B cell (primary cell): ENCODE results near the gene DYNLT4. TPM values are rescaled to one million over a fixed set of nuclear protein-coding genes. Genes with fewer than 3 reads are reported as not detected.

ENCODE experiments used
- ATAC-seq: fragments of 200-7000 bp; cut with Tn5 transposase; one replicate; pipeline ENCODE4 v1.10.0; 2021; ENCODE audit warnings: low read depth, mild to moderate bottlenecking, moderate number of reproducible peaks, moderate library complexity
- CTCF ChIA-PET: fragments of 350-600 bp; sonication (Branson Sonifier 250); formaldehyde crosslinking; loops from one replicate; lab custom pipeline; 2021; ENCODE audit warnings: antibody characterized with exemption, inconsistent platforms; lab: Charles Lee
- POLR2A ChIA-PET: fragments of 350-600 bp; sonication (Branson Sonifier 250); formaldehyde crosslinking; loops from one replicate; lab custom pipeline; 2021; ENCODE audit warnings: antibody characterized with exemption; lab: Charles Lee
- DNase-seq: peaks from one replicate; pipeline ENCODE4 v3.0.0; 2013
- H2AFZ ChIP-seq: 2 replicates; pipeline ENCODE4 v1.6.1; 2012; ENCODE audit warnings: mild to moderate bottlenecking, low read depth, low read length; ENCODE audit not compliant: insufficient read depth, poor library complexity, severe bottlenecking
- H3K27ac ChIP-seq, 2 donors: 1 replicate in 1 of 2; 2 replicates in 1 of 2; pipeline ENCODE4 v1.5.1; 2012 to 2013; ENCODE audit warnings: low read length in 2 of 2, mild to moderate bottlenecking in 2 of 2, moderate library complexity in 1 of 2
- H3K27me3 ChIP-seq, 4 experiments: fragments of 200-600 bp in 1 of 4; sonication (generic) in 1 of 4; replicated peaks in 1 of 4; 1 replicate in 2 of 4; 2 replicates in 2 of 4; pipeline versions ENCODE4 v1.6.1 to v1.7.0; 2013 to 2016; ENCODE audit warnings: low read length in 3 of 4, mild to moderate bottlenecking in 2 of 4, mixed read lengths in 1 of 4, moderate library complexity in 1 of 4; ENCODE audit not compliant: insufficient read depth in 4 of 4, control insufficient read depth in 3 of 4; ENCODE audit errors: control extremely low read depth in 1 of 4
- H3K36me3 ChIP-seq, 2 experiments: replicated peaks in 1 of 2; 1 replicate in 1 of 2; 2 replicates in 1 of 2; pipeline versions ENCODE4 v1.6.1 to v1.7.1; 2013; ENCODE audit warnings: low read length in 1 of 2; ENCODE audit not compliant: insufficient read depth in 2 of 2, control insufficient read depth in 1 of 2; ENCODE audit errors: control extremely low read depth in 1 of 2, extremely low read depth in 1 of 2
- H3K4me1 ChIP-seq, 2 donors: fragments of 200-600 bp in 1 of 2; sonication (generic) in 1 of 2; 1 replicate in 1 of 2; 2 replicates in 1 of 2; pipeline versions ENCODE4 v1.5.1 to v1.6.1; 2013 to 2017; ENCODE audit warnings: low read length in 2 of 2; ENCODE audit not compliant: control insufficient read depth in 2 of 2, insufficient read depth in 2 of 2
- H3K4me2 ChIP-seq: replicated peaks from 2 replicates; pipeline ENCODE3; 2012; ENCODE audit warnings: mild to moderate bottlenecking, low read depth, low read length; ENCODE audit not compliant: poor library complexity, severe bottlenecking
- H3K4me3 ChIP-seq, 5 experiments: fragments of 200-600 bp in 1 of 5; sonication (generic) in 1 of 5; 1 replicate in 3 of 5; 2 replicates in 2 of 5; pipeline versions ENCODE4 v1.5.1 to v1.7.0; 2011 to 2016; ENCODE audit warnings: low read length in 4 of 5, mild to moderate bottlenecking in 4 of 5, low read depth in 2 of 5, control low read depth in 1 of 5, moderate library complexity in 1 of 5; ENCODE audit not compliant: insufficient read depth in 1 of 5; ENCODE audit errors: control extremely low read depth in 1 of 5, extremely low read depth in 1 of 5
- H3K79me2 ChIP-seq: fragments of 200-600 bp; sonication (generic); one replicate; pipeline ENCODE4 v1.6.0; 2016; ENCODE audit warnings: low read length; ENCODE audit not compliant: control insufficient read depth, insufficient read depth
- H3K9ac ChIP-seq: fragments of 200-600 bp; sonication (generic); 2 replicates; pipeline ENCODE4 v1.6.1; 2017; ENCODE audit warnings: mild to moderate bottlenecking, low read length, moderate library complexity
- H3K9me3 ChIP-seq, 3 donors: one replicate each; pipeline versions ENCODE4 v1.6.1 to v1.7.1; 2013; ENCODE audit warnings: low read length in 2 of 3; ENCODE audit not compliant: control insufficient read depth in 2 of 3, insufficient read depth in 1 of 3; ENCODE audit errors: control extremely low read depth in 1 of 3
- H4K20me1 ChIP-seq: 2 replicates; pipeline ENCODE4 v1.6.0; 2012; ENCODE audit warnings: mild to moderate bottlenecking, low read length; ENCODE audit not compliant: insufficient read depth, control insufficient read depth, poor library complexity, severe bottlenecking
- H3K27ac Mint-ChIP-seq: one replicate; pipeline ENCODE4 v1.8.0; 2021; ENCODE audit warnings: mixed read lengths
- H3K27me3 Mint-ChIP-seq: one replicate; pipeline ENCODE4 v1.8.0; 2021; ENCODE audit warnings: mixed read lengths
- H3K4me1 Mint-ChIP-seq: one replicate; pipeline ENCODE4 v1.8.0; 2021; ENCODE audit warnings: mixed read lengths
- H3K4me3 Mint-ChIP-seq: one replicate; pipeline ENCODE4 v1.8.0; 2021; ENCODE audit warnings: mixed read lengths
- H3K9me3 Mint-ChIP-seq: one replicate; pipeline ENCODE4 v1.8.0; 2022; ENCODE audit warnings: mixed read lengths; ENCODE audit not compliant: insufficient read depth
- CTCF ChIP-seq: fragments of 200-600 bp; IDR thresholded peaks from one replicate; pipeline ENCODE4 v1.8.0; 2022; ENCODE audit warnings: antibody characterized with exemption, mild to moderate bottlenecking
- EZH2 ChIP-seq: IDR thresholded peaks from 2 replicates; pipeline ENCODE4 v1.6.1; 2012; ENCODE audit warnings: borderline replicate concordance, low read depth, mild to moderate bottlenecking, moderate library complexity, low read length; ENCODE audit not compliant: insufficient read depth, poor library complexity, severe bottlenecking
- WGBS: methylation state at CpG from one replicate; pipeline ENCODE4 v1.1.5; 2013; ENCODE audit warnings: missing lambda C conversion rate; ENCODE audit not compliant: insufficient coverage; 5-methylcytosine and 5-hydroxymethylcytosine counted together
- intact Hi-C: fragments of 100-400 bp; cut with micrococcal nuclease; formaldehyde crosslinking; loops from one replicate; pipeline ENCODE4 v1.10.0; 2022
- polyA plus RNA-seq: library from polyadenylated mRNA; depleted of rRNA; stranded (reverse); fragments of >200 nt; gene quantifications from 2 replicates; pipeline ENCODE4 v1.2.3, GENCODE V29; 2012
- total RNA-seq, 2 donors: library from RNA; stranded (reverse); fragments of 120-200 nt in 1 of 2; gene quantifications; 1 replicate in 1 of 2; 2 replicates in 1 of 2; pipeline versions ENCODE4 v1.2.3 to v1.2.4, GENCODE V29; 2013 to 2022

The DYNLT4 gene
- total and polyA plus RNA-seq, 2 donors (not counting 1 experiment from before 2014, with no cell fraction given), result 0.19 to 0.39 TPM

- intact Hi-C loops, result no loop called here
- H3K4me3 Mint-ChIP-seq, result no peak overlapping the region
- ChIA-PET POLR2A (interaction anchor here (1.2 to 1.7 kb wide), 2 partner anchors 16 to 23 kb away, joined by 5 to 7 read pairs; partner anchors contain the start of gene RPS8), CTCF (interaction anchor here (1.0 to 3.4 kb wide), 4 partner anchors 8 to 221 kb away, joined by 3 to 24 read pairs (median 6); partner anchors contain the start of genes HECTD3, RNU5D-1 and UROD)
- H3K9me3 Mint-ChIP-seq, result no peaks in the 10 kb centered on the region
- no peaks in the 10 kb centered on the region for H3K27me3 Mint-ChIP-seq
- TF ChIP-seq EZH2 (no peak), CTCF (no peak)
- no peaks in the 10 kb centered on the region for H3K36me3 ChIP-seq
- no peaks in the 10 kb centered on the region for H3K9me3 ChIP-seq
- no peak overlapping the region for H3K4me2 ChIP-seq
- no peak overlapping the region for H3K4me3 ChIP-seq
- H3K79me2 ChIP-seq, result no peaks in the 10 kb centered on the region
- no peak for DNase-seq
- H3K4me1 Mint-ChIP-seq, result peaks cover 5% of the 10 kb centered on the region
- WGBS, result 69% methylated on average over 5 of the region's 7 CpGs
- no peak for ATAC-seq
- H3K4me1 ChIP-seq, result peaks cover 0 to 7% of the 10 kb centered on the region in 2 donors
- no peak overlapping the region for H3K27ac ChIP-seq
- no peak overlapping the region for H2AFZ ChIP-seq
- no peak overlapping the region for H3K27ac Mint-ChIP-seq
- H3K27me3 ChIP-seq, result no peaks in the 10 kb centered on the region
- no peak overlapping the region for H3K9ac ChIP-seq
- H4K20me1 ChIP-seq, result no peaks in the 10 kb centered on the region
These were observed 16.0 kb downstream of the DYNLT4 start for GRCh38 chr1:44790968-44791801.
